Liver (tissue), 9 donors: ENCODE data around the gene PIGL. TPM values are rescaled to one million over a fixed set of nuclear protein-coding genes. Genes with fewer than 3 reads are reported as not detected.

Experiments used
- DNase-seq: peaks from one replicate; pipeline ENCODE4 v3.0.0-alpha.2; 2017; ENCODE audit warnings: low spot score
- H3K27ac ChIP-seq, 2 donors: one replicate each; pipeline ENCODE4 v1.7.0; 2013; ENCODE audit warnings: inconsistent platforms in 2 of 2, low read length in 2 of 2, control low read depth in 1 of 2, low read depth in 1 of 2, mild to moderate bottlenecking in 1 of 2
- H3K27me3 ChIP-seq, 4 donors: one replicate each; pipeline versions ENCODE4 v1.6.1 to v1.7.0; 2013; ENCODE audit warnings: low read length in 3 of 4, inconsistent platforms in 1 of 4, mild to moderate bottlenecking in 1 of 4, moderate library complexity in 1 of 4; ENCODE audit not compliant: control insufficient read depth in 4 of 4, insufficient read depth in 4 of 4
- H3K36me3 ChIP-seq, 4 donors: one replicate each; pipeline versions ENCODE4 v1.6.1 to v1.7.0; 2013; ENCODE audit warnings: low read length in 3 of 4, mild to moderate bottlenecking in 3 of 4, low read depth in 1 of 4, moderate library complexity in 1 of 4; ENCODE audit not compliant: control insufficient read depth in 4 of 4, insufficient read depth in 3 of 4
- H3K4me1 ChIP-seq, 4 donors: one replicate each; pipeline versions ENCODE4 v1.6.1 to v1.7.0; 2013; ENCODE audit warnings: low read length in 3 of 4, mild to moderate bottlenecking in 3 of 4, moderate library complexity in 1 of 4; ENCODE audit not compliant: control insufficient read depth in 4 of 4, insufficient read depth in 4 of 4
- H3K4me3 ChIP-seq, 3 donors: one replicate each; pipeline versions ENCODE4 v1.6.1 to v1.7.0; 2013; ENCODE audit warnings: low read length in 3 of 3, control low read depth in 1 of 3, low read depth in 1 of 3, mild to moderate bottlenecking in 1 of 3
- H3K9ac ChIP-seq, 2 donors: one replicate each; pipeline ENCODE4 v1.7.0; 2013; ENCODE audit warnings: low read length in 2 of 2, mild to moderate bottlenecking in 2 of 2, moderate library complexity in 2 of 2, control low read depth in 1 of 2, low read depth in 1 of 2
- H3K9me3 ChIP-seq, 4 donors: one replicate each; pipeline versions ENCODE4 v1.6.1 to v1.7.0; 2013; ENCODE audit warnings: low read length in 3 of 4; ENCODE audit not compliant: control insufficient read depth in 4 of 4
- ATF3 ChIP-seq: IDR thresholded peaks from 2 replicates; pipeline ENCODE4 v1.6.1; 2016; ENCODE audit warnings: antibody characterized with exemption
- CTCF ChIP-seq: fragments of 150-350 bp; IDR thresholded peaks from 2 replicates; pipeline ENCODE4 v1.5.1; 2017; ENCODE audit warnings: improper control_type of control experiment, low read depth, low read length; ENCODE audit not compliant: missing input control
- EGR1 ChIP-seq, 2 donors: IDR thresholded peaks; 2 replicates each; pipeline ENCODE4 v1.6.1; 2016 to 2018; ENCODE audit warnings: antibody characterized with exemption in 2 of 2, low read depth in 2 of 2
- GABPA ChIP-seq, 2 donors: IDR thresholded peaks in 1 of 2; conservative IDR thresholded peaks in 1 of 2; 2 replicates each; pipeline ENCODE4 v1.6.1; 2016; ENCODE audit warnings: antibody characterized with exemption in 2 of 2, mild to moderate bottlenecking in 1 of 2, moderate library complexity in 1 of 2
- HNF4A ChIP-seq, 2 donors: conservative IDR thresholded peaks; 2 replicates each; pipeline ENCODE4 v1.6.1; 2016; ENCODE audit warnings: antibody characterized with exemption in 2 of 2, mild to moderate bottlenecking in 2 of 2
- JUND ChIP-seq, 2 donors: IDR thresholded peaks; 2 replicates each; pipeline ENCODE4 v1.6.1; 2016; ENCODE audit warnings: antibody characterized with exemption in 2 of 2
- MAX ChIP-seq: IDR thresholded peaks from 2 replicates; pipeline ENCODE4 v1.6.1; 2016; ENCODE audit warnings: antibody characterized with exemption
- RAD21 ChIP-seq, 2 donors: IDR thresholded peaks; 2 replicates each; pipeline ENCODE4 v1.6.1; 2016; ENCODE audit warnings: antibody characterized with exemption in 2 of 2, mild to moderate bottlenecking in 2 of 2
- REST ChIP-seq: IDR thresholded peaks from 2 replicates; pipeline ENCODE4 v1.6.1; 2016; ENCODE audit warnings: antibody characterized with exemption, mild to moderate bottlenecking
- SP1 ChIP-seq: IDR thresholded peaks from 2 replicates; pipeline ENCODE4 v1.6.1; 2018; ENCODE audit warnings: antibody characterized with exemption, mild to moderate bottlenecking
- TAF1 ChIP-seq: conservative IDR thresholded peaks from 2 replicates; pipeline ENCODE4 v1.6.1; 2016; ENCODE audit warnings: antibody characterized with exemption, mild to moderate bottlenecking
- YY1 ChIP-seq: IDR thresholded peaks from 2 replicates; pipeline ENCODE4 v1.6.1; 2016; ENCODE audit warnings: antibody characterized with exemption, mild to moderate bottlenecking
- ZBTB33 ChIP-seq: IDR thresholded peaks from 2 replicates; pipeline ENCODE4 v1.6.1; 2016; ENCODE audit warnings: antibody characterized with exemption
- WGBS: extraction: QIAGEN DNeasy Blood & Tissue Kit; methylation state at CpG from one replicate; pipeline ENCODE4 v1.1.7; 2013; 5-methylcytosine and 5-hydroxymethylcytosine counted together
- polyA plus RNA-seq, 2 donors: library from polyadenylated mRNA; stranded (reverse) in 1 of 2; unstranded in 1 of 2; fragments of 200-250 nt in 1 of 2; fragments of >200 nt in 1 of 2; fragmentation: Nextera tagmentation in 1 of 2; extraction: Ambion mirVana in 1 of 2; gene quantifications; one replicate each; pipeline versions ENCODE4 v1.2.1 to v1.2.3, GENCODE V29; 2013 to 2015
- total RNA-seq, 2 donors: library from RNA; depleted of rRNA; stranded (reverse); fragments of >200 nt; gene quantifications; one replicate each; pipeline ENCODE4 v1.2.3, GENCODE V29; 2014
- donor health status: healthy.
- donor health status: healthy.
- donor health status: healthy.
- donor health status: healthy.
- donor health status: healthy.

Gene PIGL
- total and polyA plus RNA-seq, 4 donors: 6.7 to 34.7 (median 14.7) TPM

- Histone ChIP-seq H3K27me3 (no peaks in the 10 kb centered on the region), H3K36me3 (no peaks in the 10 kb centered on the region), H3K4me3 (no peak overlapping the region), H3K9me3 (no peaks in the 10 kb centered on the region), H3K27ac (no peak overlapping the region), H3K9ac (no peak overlapping the region), H3K4me1 (peaks cover 0 to 2% (median under 1%) of the 10 kb centered on the region in 4 donors)
- no peak for TF ChIP-seq TAF1
- TF ChIP-seq HNF4A (conservative IDR thresholded peaks at IDR 0.05): peak; percentile 22 to 52
- no peak for TF ChIP-seq EGR1 (IDR thresholded peaks at IDR 0.05; ENCODE audit: low read depth in 2 of 2)
- TF ChIP-seq CTCF: no peak
- no peak for TF ChIP-seq YY1
- TF ChIP-seq ATF3: no peak
- no peak for TF ChIP-seq SP1
- DNase-seq: no peak
These were observed 24.9 kb downstream of the PIGL start for GRCh38 chr17:16241906-16242399.

- no peaks in the 10 kb centered on the region for H3K36me3 ChIP-seq
- H3K9me3 ChIP-seq: no peaks in the 10 kb centered on the region
- DNase-seq: no peak
- H3K4me1 ChIP-seq: peaks cover 4 to 8% (median 5%) of the 10 kb centered on the region in 4 donors
- no peak overlapping the region for H3K9ac ChIP-seq
- no peak overlapping the region for H3K27ac ChIP-seq
- 83% methylated on average over 5 of the region's 5 CpGs for WGBS
- no peaks in the 10 kb centered on the region for H3K27me3 ChIP-seq
- TF ChIP-seq JUND (IDR thresholded peaks at IDR 0.05) (no peak), HNF4A (conservative IDR thresholded peaks at IDR 0.05) (no peak), REST (no peak), GABPA (IDR thresholded peaks at IDR 0.05 in 1 of 2, conservative IDR thresholded peaks at IDR 0.05 in 1 of 2) (no peak), RAD21 (IDR thresholded peaks at IDR 0.05) (no peak), ATF3 (no peak), TAF1 (no peak), ZBTB33 (no peak), MAX (no peak), YY1 (no peak)
- no peak overlapping the region for H3K4me3 ChIP-seq
These were observed 26.4 kb downstream of the PIGL start for GRCh38 chr17:16243385-16243784.
